Caki2 (cell line): ENCODE measurements around the gene TRIM61. TPM values are rescaled to one million over a fixed set of nuclear protein-coding genes. Genes with fewer than 3 reads are reported as not detected.
"Not testable (repeated sequence)": the region's sequence is repeated elsewhere in the genome, so short reads cannot be mapped to it uniquely, and the experiment has no call there.

Experiments used
- DNase-seq: peaks from one replicate; pipeline ENCODE4 v3.0.0-alpha.2; 2015; ENCODE audit warnings: low read depth
- in situ Hi-C: cut with HindIII; loops from 2 replicates; pipeline ENCODE4 v1.10.0; 2016; ENCODE audit warnings: low sequenced_read_pairs, low pct_unique_long_range_greater_than_20kb, mixed read lengths
- total RNA-seq: library from RNA; depleted of rRNA; stranded (reverse); fragments of >200 nt; shearing (Covaris generic); gene quantifications from 2 replicates; pipeline ENCODE4 v1.2.3, GENCODE V29; 2014; ENCODE audit warnings: low replicate concordance; rRNA removed

Gene TRIM61
- total RNA-seq = not detected in 2 replicates

- DNase-seq = no peak
- in situ Hi-C loops = no loop called here
Measured at GRCh38 chr4:164977243-164978164, at the start of gene TRIM61. Gene TRIM61 (minus strand): TSS chr4:164977657. CDS start chr4:164970002, 7,655 bp downstream.

GRCh38 chr4:165025782-165026181 is 48.3 kb upstream of the TRIM61 start:
- DNase-seq, in situ Hi-C loops: not testable (repeated sequence)

GRCh38 chr4:165019995-165020394 is 42.5 kb upstream of the TRIM61 start:
- in situ Hi-C loops, DNase-seq: not testable (repeated sequence)

GRCh38 chr4:165016971-165017370 is 39.5 kb upstream of the TRIM61 start:
- in situ Hi-C loops = no loop called here
- DNase-seq = no peak

- in situ Hi-C loops = no loop called here
- no peak for DNase-seq
Measured at GRCh38 chr4:165013691-165014090, 36.2 kb upstream of the TRIM61 start.

GRCh38 chr4:165011403-165011802 is 33.9 kb upstream of the TRIM61 start:
- DNase-seq = no peak
- in situ Hi-C loops = no loop called here

- in situ Hi-C loops = no loop called here
- no peak for DNase-seq
Measured at GRCh38 chr4:165010991-165011390, 33.5 kb upstream of the TRIM61 start.

GRCh38 chr4:165010487-165010886 is 33.0 kb upstream of the TRIM61 start:
- no peak for DNase-seq
- in situ Hi-C loops = no loop called here

- in situ Hi-C loops = no loop called here
- DNase-seq = no peak
Measured at GRCh38 chr4:165009493-165010227, 32.2 kb upstream of the TRIM61 start.

GRCh38 chr4:165006886-165007285 is 29.4 kb upstream of the TRIM61 start:
- in situ Hi-C loops = no loop called here

GRCh38 chr4:165006456-165006855 is 29.0 kb upstream of the TRIM61 start:
- DNase-seq = no peak
- in situ Hi-C loops = no loop called here

More at GRCh38 chr4:165006886-165007285, 29.4 kb upstream of the TRIM61 start:
- no peak for DNase-seq

GRCh38 chr4:165005352-165005925 is 28.0 kb upstream of the TRIM61 start:
- no peak for DNase-seq
- in situ Hi-C loops = no loop called here

- in situ Hi-C loops, DNase-seq: not testable (repeated sequence)
Measured at GRCh38 chr4:165001957-165002356, 24.5 kb upstream of the TRIM61 start.

- in situ Hi-C loops, DNase-seq: not testable (repeated sequence)
Measured at GRCh38 chr4:164998526-164999080, 21.1 kb upstream of the TRIM61 start.

- DNase-seq = no peak
- in situ Hi-C loops = no loop called here
Measured at GRCh38 chr4:164997941-164998340, 20.5 kb upstream of the TRIM61 start.

GRCh38 chr4:164997324-164997723 is 19.9 kb upstream of the TRIM61 start:
- in situ Hi-C loops = no loop called here
- no peak for DNase-seq

- DNase-seq, in situ Hi-C loops: not testable (repeated sequence)
Measured at GRCh38 chr4:164996123-164996522, 18.7 kb upstream of the TRIM61 start.

- in situ Hi-C loops, DNase-seq: not testable (repeated sequence)
Measured at GRCh38 chr4:164990786-164991185, 13.3 kb upstream of the TRIM61 start.
